Measurements from ENCODE around the gene ASAP2.

The ASAP2 gene

GRCh38 chr2:9419541-9419940 lies 212.9 kb downstream of the ASAP2 start:
- H3K36me3 Mint-ChIP-seq, result peaks cover 14% of the 10 kb centered on the region
- DNase-seq (ENCODE audit: low spot score in 2 of 2) (no peak), ATAC-seq (ENCODE audit: low read depth) (no peak)
- no peaks in the 10 kb centered on the region for H3K27me3 Mint-ChIP-seq
- H3K9me3 Mint-ChIP-seq, result no peaks in the 10 kb centered on the region
- peaks cover 24% of the 10 kb centered on the region for H3K4me1 Mint-ChIP-seq
- H3K4me3 Mint-ChIP-seq, result no peak overlapping the region
- no peak overlapping the region for H3K27ac Mint-ChIP-seq

GRCh38 chr2:9420495-9420894 lies 213.9 kb downstream of the ASAP2 start:
- peaks cover 14% of the 10 kb centered on the region for H3K36me3 Mint-ChIP-seq
- DNase-seq (ENCODE audit: low spot score in 2 of 2) (no peak), ATAC-seq (ENCODE audit: low read depth) (no peak)
- H3K4me3 Mint-ChIP-seq, result no peak overlapping the region
- H3K9me3 Mint-ChIP-seq, result no peaks in the 10 kb centered on the region
- peaks cover 24% of the 10 kb centered on the region for H3K4me1 Mint-ChIP-seq
- no peak overlapping the region for H3K27ac Mint-ChIP-seq
- no peaks in the 10 kb centered on the region for H3K27me3 Mint-ChIP-seq

- Mint-ChIP-seq H3K27ac (peak overlapping the region; percentile 93), H3K4me1 (peaks cover 19% of the 10 kb centered on the region), H3K9me3 (no peaks in the 10 kb centered on the region), H3K4me3 (no peak overlapping the region), H3K36me3 (peaks cover 6% of the 10 kb centered on the region), H3K27me3 (no peaks in the 10 kb centered on the region)
- peak; percentile 10 to 34 for DNase-seq (ENCODE audit: low spot score in 2 of 2)
- ATAC-seq (ENCODE audit: low read depth), result peak; percentile 5
Observed at GRCh38 chr2:9422321-9423099, 215.9 kb downstream of the ASAP2 start.

- no peaks in the 10 kb centered on the region for H3K27me3 Mint-ChIP-seq
- H3K4me3 Mint-ChIP-seq, result no peak within 1 kb of the TSS
- DNase-seq (ENCODE audit: low spot score in 2 of 2) (peak; percentile 93 to 95), ATAC-seq (ENCODE audit: low read depth) (peak; percentile 90)
- peaks cover 19% of the 10 kb centered on the region for H3K4me1 Mint-ChIP-seq
- peak within 1 kb of the TSS; percentile 93 for H3K27ac Mint-ChIP-seq
- H3K36me3 Mint-ChIP-seq, result peaks cover 4% of the 10 kb centered on the region
- no peaks in the 10 kb centered on the region for H3K9me3 Mint-ChIP-seq
Observed at GRCh38 chr2:9423100-9423921, 216.7 kb downstream of the ASAP2 start, which contains the start of the genes CPSF3 and ITGB1BP1. TSS of gene CPSF3 (plus strand) at chr2:9423654. CDS start at chr2:9423774, 120 bp downstream. TSS of gene ITGB1BP1 (minus strand) at chr2:9423528. CDS start at chr2:9418697, 4,831 bp downstream.

GRCh38 chr2:9423922-9424272 lies 217.3 kb downstream of the ASAP2 start:
- DNase-seq (ENCODE audit: low spot score in 2 of 2), result no peak

GRCh38 chr2:9424447-9425164 lies 218.0 kb downstream of the ASAP2 start:
- Mint-ChIP-seq H3K36me3 (peaks cover 4% of the 10 kb centered on the region), H3K27ac (peak overlapping the region; percentile 93), H3K4me3 (no peak overlapping the region), H3K27me3 (no peaks in the 10 kb centered on the region), H3K4me1 (peaks cover 19% of the 10 kb centered on the region), H3K9me3 (no peaks in the 10 kb centered on the region)
- ATAC-seq (ENCODE audit: low read depth), result no peak
- DNase-seq (ENCODE audit: low spot score in 2 of 2), result no peak

More at GRCh38 chr2:9423922-9424272, 217.3 kb downstream of the ASAP2 start:
- H3K27me3 Mint-ChIP-seq, result no peaks in the 10 kb centered on the region
- no peaks in the 10 kb centered on the region for H3K9me3 Mint-ChIP-seq
- no peak overlapping the region for H3K4me3 Mint-ChIP-seq
- peak overlapping the region; percentile 93 for H3K27ac Mint-ChIP-seq
- ATAC-seq (ENCODE audit: low read depth), result peak; percentile 8
- peaks cover 4% of the 10 kb centered on the region for H3K36me3 Mint-ChIP-seq
- peaks cover 19% of the 10 kb centered on the region for H3K4me1 Mint-ChIP-seq

GRCh38 chr2:9428965-9429577 lies 222.5 kb downstream of the ASAP2 start:
- peaks cover 19% of the 10 kb centered on the region for H3K36me3 Mint-ChIP-seq
- no peak for DNase-seq (ENCODE audit: low spot score in 2 of 2)
- no peak overlapping the region for H3K4me3 Mint-ChIP-seq
- no peaks in the 10 kb centered on the region for H3K27me3 Mint-ChIP-seq
- H3K4me1 Mint-ChIP-seq, result peaks cover 2% of the 10 kb centered on the region
- no peak for ATAC-seq (ENCODE audit: low read depth)
- H3K27ac Mint-ChIP-seq, result no peak overlapping the region
- H3K9me3 Mint-ChIP-seq, result no peaks in the 10 kb centered on the region

GRCh38 chr2:9430316-9431293 lies 224.0 kb downstream of the ASAP2 start:
- peaks cover 22% of the 10 kb centered on the region for H3K36me3 Mint-ChIP-seq
- no peaks in the 10 kb centered on the region for H3K9me3 Mint-ChIP-seq
- no peak for DNase-seq (ENCODE audit: low spot score in 2 of 2)
- no peak for ATAC-seq (ENCODE audit: low read depth)
- H3K4me3 Mint-ChIP-seq, result no peak overlapping the region
- H3K27ac Mint-ChIP-seq, result no peak overlapping the region
- H3K4me1 Mint-ChIP-seq, result peaks cover 2% of the 10 kb centered on the region
- H3K27me3 Mint-ChIP-seq, result no peaks in the 10 kb centered on the region

- no peak overlapping the region for H3K27ac Mint-ChIP-seq
- H3K4me3 Mint-ChIP-seq, result no peak overlapping the region
- DNase-seq (ENCODE audit: low spot score in 2 of 2) (no peak), ATAC-seq (ENCODE audit: low read depth) (no peak)
- no peaks in the 10 kb centered on the region for H3K9me3 Mint-ChIP-seq
- no peaks in the 10 kb centered on the region for H3K27me3 Mint-ChIP-seq
- peaks cover 33% of the 10 kb centered on the region for H3K36me3 Mint-ChIP-seq
- H3K4me1 Mint-ChIP-seq, result no peaks in the 10 kb centered on the region
Observed at GRCh38 chr2:9434489-9434888, 227.9 kb downstream of the ASAP2 start.

GRCh38 chr2:9439536-9439935 lies 232.9 kb downstream of the ASAP2 start:
- DNase-seq (ENCODE audit: low spot score in 2 of 2), result no peak
- H3K36me3 Mint-ChIP-seq, result peaks cover 38% of the 10 kb centered on the region

GRCh38 chr2:9440058-9440727 lies 233.6 kb downstream of the ASAP2 start:
- Mint-ChIP-seq H3K9me3 (no peaks in the 10 kb centered on the region), H3K4me1 (no peaks in the 10 kb centered on the region), H3K27ac (no peak overlapping the region), H3K36me3 (peaks cover 38% of the 10 kb centered on the region), H3K4me3 (no peak overlapping the region), H3K27me3 (no peaks in the 10 kb centered on the region)
- no peak for ATAC-seq (ENCODE audit: low read depth)
- no peak for DNase-seq (ENCODE audit: low spot score in 2 of 2)

More at GRCh38 chr2:9439536-9439935, 232.9 kb downstream of the ASAP2 start:
- no peak overlapping the region for H3K27ac Mint-ChIP-seq
- no peaks in the 10 kb centered on the region for H3K9me3 Mint-ChIP-seq
- H3K4me3 Mint-ChIP-seq, result no peak overlapping the region
- ATAC-seq (ENCODE audit: low read depth), result no peak
- H3K27me3 Mint-ChIP-seq, result no peaks in the 10 kb centered on the region
- no peaks in the 10 kb centered on the region for H3K4me1 Mint-ChIP-seq

- DNase-seq (ENCODE audit: low spot score in 2 of 2) (no peak), ATAC-seq (ENCODE audit: low read depth) (no peak)
- H3K4me1 Mint-ChIP-seq, result no peaks in the 10 kb centered on the region
- peaks cover 36% of the 10 kb centered on the region for H3K36me3 Mint-ChIP-seq
- H3K27me3 Mint-ChIP-seq, result no peaks in the 10 kb centered on the region
- no peak overlapping the region for H3K27ac Mint-ChIP-seq
- H3K9me3 Mint-ChIP-seq, result no peaks in the 10 kb centered on the region
- H3K4me3 Mint-ChIP-seq, result no peak overlapping the region
Observed at GRCh38 chr2:9441556-9441955, 234.9 kb downstream of the ASAP2 start.
